BE2C (cell line): Measurements from ENCODE around the gene COL10A1.

Experiments used
- DNase-seq: peaks from one replicate; pipeline ENCODE4 v3.0.0-alpha.2; 2020
- H3K27me3 ChIP-seq: fragments of 250-450 bp; sonication (Bioruptor Pico); 2 replicates; pipeline ENCODE4 v1.5.1; 2020; ENCODE audit warnings: mild to moderate bottlenecking
- H3K36me3 ChIP-seq: fragments of 250-450 bp; sonication (Bioruptor Pico); 2 replicates; pipeline ENCODE4 v1.5.1; 2020; ENCODE audit warnings: mild to moderate bottlenecking
- H3K4me1 ChIP-seq: fragments of 250-450 bp; sonication (Bioruptor Pico); 2 replicates; pipeline ENCODE4 v1.5.1; 2020
- H3K4me3 ChIP-seq: 2 replicates; pipeline ENCODE4 v1.5.1; 2011; ENCODE audit warnings: low read depth, low read length
- H3K9me3 ChIP-seq: fragments of 250-450 bp; sonication (Bioruptor Pico); 2 replicates; pipeline ENCODE4 v1.5.1; 2020
- TF ChIP-seq, protein P1 (sequence below): IDR thresholded peaks from 2 replicates; pipeline ENCODE4 v1.5.1; 2012; ENCODE audit warnings: mild to moderate bottlenecking, low read depth, low read length

Gene COL10A1

DNA sequence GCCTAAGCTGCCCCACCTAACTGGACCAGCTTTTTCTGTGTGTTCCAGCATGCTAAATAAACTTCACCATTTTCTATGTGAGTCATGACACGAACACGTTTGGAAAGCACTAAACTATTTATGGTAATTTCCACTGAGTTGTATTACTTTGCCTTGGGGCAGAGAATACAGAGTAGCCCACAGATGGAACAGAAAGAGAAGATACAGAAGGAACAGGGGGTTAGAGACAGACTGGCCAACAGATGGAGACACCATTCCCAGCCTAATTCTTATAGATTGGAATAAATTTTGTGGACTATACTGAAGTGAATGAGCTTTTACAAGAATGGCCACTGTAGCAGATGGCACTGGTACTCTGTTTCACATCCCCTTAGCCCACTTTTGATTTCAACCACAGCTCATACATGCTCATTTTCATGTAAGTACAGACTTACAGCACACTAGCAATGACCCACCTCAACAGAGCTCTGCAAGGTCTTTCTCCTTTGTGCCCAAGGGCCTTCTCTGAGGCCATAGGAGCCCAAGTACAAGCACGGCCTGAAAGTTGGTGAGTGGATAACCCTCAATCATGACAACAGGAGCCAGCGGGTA is 38.4 kb downstream of the COL10A1 start:
- no peak for DNase-seq
- Histone ChIP-seq H3K4me1 (no peaks in the 10 kb centered on the region), H3K36me3 (no peaks in the 10 kb centered on the region), H3K9me3 (no peaks in the 10 kb centered on the region), H3K27me3 (no peaks in the 10 kb centered on the region), H3K4me3 (no peak overlapping the region)
- TF ChIP-seq, protein P1, sequence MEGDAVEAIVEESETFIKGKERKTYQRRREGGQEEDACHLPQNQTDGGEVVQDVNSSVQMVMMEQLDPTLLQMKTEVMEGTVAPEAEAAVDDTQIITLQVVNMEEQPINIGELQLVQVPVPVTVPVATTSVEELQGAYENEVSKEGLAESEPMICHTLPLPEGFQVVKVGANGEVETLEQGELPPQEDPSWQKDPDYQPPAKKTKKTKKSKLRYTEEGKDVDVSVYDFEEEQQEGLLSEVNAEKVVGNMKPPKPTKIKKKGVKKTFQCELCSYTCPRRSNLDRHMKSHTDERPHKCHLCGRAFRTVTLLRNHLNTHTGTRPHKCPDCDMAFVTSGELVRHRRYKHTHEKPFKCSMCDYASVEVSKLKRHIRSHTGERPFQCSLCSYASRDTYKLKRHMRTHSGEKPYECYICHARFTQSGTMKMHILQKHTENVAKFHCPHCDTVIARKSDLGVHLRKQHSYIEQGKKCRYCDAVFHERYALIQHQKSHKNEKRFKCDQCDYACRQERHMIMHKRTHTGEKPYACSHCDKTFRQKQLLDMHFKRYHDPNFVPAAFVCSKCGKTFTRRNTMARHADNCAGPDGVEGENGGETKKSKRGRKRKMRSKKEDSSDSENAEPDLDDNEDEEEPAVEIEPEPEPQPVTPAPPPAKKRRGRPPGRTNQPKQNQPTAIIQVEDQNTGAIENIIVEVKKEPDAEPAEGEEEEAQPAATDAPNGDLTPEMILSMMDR, result no peak

DNA sequence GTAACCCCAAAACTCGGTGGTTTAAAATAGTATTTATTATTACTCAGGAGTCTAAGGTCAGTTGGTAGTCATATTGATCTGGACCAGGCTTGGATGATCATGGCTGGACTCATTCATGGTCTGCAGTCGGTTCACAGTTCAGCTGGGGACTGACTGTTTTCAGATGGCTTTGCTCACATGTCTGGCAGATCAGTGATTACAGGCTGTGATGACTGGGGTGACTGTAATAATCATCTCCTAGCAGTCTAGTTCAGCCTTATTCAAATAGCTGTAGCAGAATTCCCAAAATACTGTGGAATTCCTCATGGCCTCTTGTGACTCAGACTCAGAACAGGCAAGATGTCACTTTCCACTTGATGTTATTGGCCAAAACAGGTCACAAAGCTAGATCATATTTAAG is 41.6 kb downstream of the COL10A1 start:
- Histone ChIP-seq H3K36me3 (no peaks in the 10 kb centered on the region), H3K4me1 (no peaks in the 10 kb centered on the region), H3K4me3 (no peak overlapping the region), H3K27me3 (no peaks in the 10 kb centered on the region), H3K9me3 (no peaks in the 10 kb centered on the region)
- no peak for DNase-seq
- TF ChIP-seq, protein P1, result no peak

DNA sequence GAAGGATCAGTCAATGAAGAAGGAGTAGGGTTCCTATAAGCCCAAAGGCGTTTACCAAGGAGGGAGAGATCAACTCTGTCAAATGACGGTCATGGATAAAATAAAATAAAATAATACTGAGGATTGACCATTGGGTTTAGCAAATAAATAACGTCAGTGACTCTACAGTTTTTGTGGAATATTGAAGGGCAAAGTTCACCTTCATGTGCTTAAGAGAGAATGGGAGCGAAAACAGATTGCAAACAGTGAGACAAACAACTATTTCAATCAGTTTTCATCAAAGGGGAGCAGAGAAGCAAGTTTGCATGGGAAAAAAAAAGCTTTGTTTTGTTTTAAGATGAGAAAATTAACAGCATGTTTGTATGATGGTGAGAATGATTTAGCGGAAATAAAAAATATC is 42.9 kb downstream of the COL10A1 start:
- no peak overlapping the region for H3K4me3 ChIP-seq
- TF ChIP-seq, protein P1, result no peak
- no peaks in the 10 kb centered on the region for H3K9me3 ChIP-seq
- no peaks in the 10 kb centered on the region for H3K4me1 ChIP-seq
- no peaks in the 10 kb centered on the region for H3K27me3 ChIP-seq
- no peak for DNase-seq
- no peaks in the 10 kb centered on the region for H3K36me3 ChIP-seq

DNA sequence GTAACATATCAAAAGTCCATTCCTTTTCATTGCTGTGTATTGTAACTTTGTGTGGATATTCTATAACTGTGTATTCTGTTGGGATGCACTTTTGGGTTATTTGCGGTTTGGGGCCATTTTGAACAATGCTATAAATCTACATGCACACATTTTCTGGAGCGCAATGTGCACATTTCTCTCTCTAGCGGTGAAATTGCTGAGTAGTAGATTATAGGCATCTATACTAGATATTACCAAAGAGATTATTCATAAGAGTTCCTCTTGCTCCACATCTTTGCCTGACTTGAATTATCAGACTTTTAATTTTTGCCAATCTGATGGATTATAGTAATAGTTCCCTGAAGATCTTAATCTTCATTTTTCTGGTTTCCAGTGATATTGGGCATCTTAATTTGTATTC is 47.0 kb downstream of the COL10A1 start:
- no peak for DNase-seq
- no peaks in the 10 kb centered on the region; the same call in 1 of the 2 replicates for H3K9me3 ChIP-seq
- H3K27me3 ChIP-seq, result no peaks in the 10 kb centered on the region
- no peaks in the 10 kb centered on the region for H3K4me1 ChIP-seq
- TF ChIP-seq, protein P1, result no peak
- no peak overlapping the region for H3K4me3 ChIP-seq
- H3K36me3 ChIP-seq, result no peaks in the 10 kb centered on the region

DNA sequence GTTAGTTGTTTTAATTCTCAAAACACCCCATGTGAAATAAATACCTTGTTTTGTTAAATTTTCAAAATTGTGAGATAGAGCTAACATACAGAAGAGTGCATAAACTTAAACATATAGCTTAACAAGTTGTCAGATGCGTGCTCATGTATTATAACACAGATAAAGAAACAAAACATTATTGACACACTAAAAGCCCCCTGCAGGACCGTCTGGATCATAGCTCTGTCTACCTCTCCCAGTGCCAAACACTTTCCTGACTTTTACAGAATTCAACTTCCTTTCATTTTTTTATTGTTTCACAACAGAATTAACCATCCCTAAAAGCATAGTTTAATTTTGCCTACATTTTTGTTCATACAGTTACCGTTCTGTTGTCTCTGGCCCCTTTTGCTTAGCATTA is 47.4 kb downstream of the COL10A1 start:
- Histone ChIP-seq H3K4me3 (no peak overlapping the region), H3K27me3 (no peaks in the 10 kb centered on the region), H3K36me3 (no peaks in the 10 kb centered on the region), H3K4me1 (no peaks in the 10 kb centered on the region), H3K9me3 (no peaks in the 10 kb centered on the region; the same call in 1 of the 2 replicates)
- no peak for DNase-seq
- TF ChIP-seq, protein P1, result peak; percentile 30; the same call in 1 of the 2 replicates

DNA sequence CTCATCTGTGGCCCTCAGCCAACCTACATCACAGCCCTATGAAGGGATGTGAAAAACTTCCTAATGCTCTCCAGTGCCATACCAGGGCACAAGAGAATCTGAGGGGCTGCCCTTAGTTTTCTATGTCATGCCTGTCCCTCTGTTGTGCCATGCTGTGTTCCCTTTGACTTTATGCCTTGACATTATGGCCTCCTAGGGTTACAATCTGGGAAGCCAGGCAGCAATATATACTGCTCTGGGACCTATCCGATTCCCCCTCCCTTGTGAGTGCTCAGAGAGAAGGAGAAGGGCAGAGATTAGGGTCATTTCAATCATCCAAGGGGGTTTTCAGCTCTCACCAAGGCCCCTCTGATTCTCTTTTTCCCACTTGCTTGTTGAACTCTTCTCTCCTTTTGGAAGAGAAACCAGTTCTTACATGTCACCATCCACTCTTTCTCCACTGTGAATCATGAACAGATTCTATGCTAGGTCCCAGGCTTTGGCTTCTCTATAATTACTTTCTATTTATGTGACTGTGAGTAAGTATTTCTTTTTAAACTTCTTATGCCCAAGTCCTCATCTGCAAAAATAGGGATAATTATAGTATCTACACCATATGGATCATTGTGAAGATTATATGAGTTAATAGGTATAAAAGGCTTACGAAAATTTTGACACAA is 51.1 kb downstream of the COL10A1 start:
- DNase-seq, result no peak
- TF ChIP-seq, protein P1, result no peak
- Histone ChIP-seq H3K36me3 (no peaks in the 10 kb centered on the region), H3K9me3 (no peaks in the 10 kb centered on the region; the same call in 1 of the 2 replicates), H3K4me1 (no peaks in the 10 kb centered on the region), H3K27me3 (no peaks in the 10 kb centered on the region), H3K4me3 (no peak overlapping the region)
